Measurements from ENCODE around the gene PLEKHG7.
"Not testable (repeated sequence)": the region's sequence is repeated elsewhere in the genome, so short reads cannot be mapped to it uniquely, and the experiment has no call there.

The PLEKHG7 gene

GRCh38 chr12:92665496-92665895 lies 37.3 kb upstream of the PLEKHG7 start:
- Histone ChIP-seq H3K9me2 (ENCODE audit: low read depth, low read length) (no peaks in the 10 kb centered on the region), H2AFZ (ENCODE audit: low read length) (no peak overlapping the region), H3K4me1 (ENCODE audit: insufficient read depth, low read length, severe bottlenecking) (no peaks in the 10 kb centered on the region), H3K9ac (ENCODE audit: low read length) (no peak overlapping the region), H3F3A (ENCODE audit: insufficient read depth, low read length) (no peaks in the 10 kb centered on the region), H3K79me2 (ENCODE audit: insufficient read depth, low read length) (no peaks in the 10 kb centered on the region), H3K27me3 (ENCODE audit: insufficient read depth, low read length) (no peaks in the 10 kb centered on the region), H3K27ac (ENCODE audit: low read depth, low read length, poor library complexity, severe bottlenecking) (no peak overlapping the region), H3K4me2 (ENCODE audit: low read length) (no peak overlapping the region), H3K9me3 (ENCODE audit: low read length) (no peaks in the 10 kb centered on the region), H4K20me1 (ENCODE audit: insufficient read depth, low read length) (no peaks in the 10 kb centered on the region), H3K36me3 (ENCODE audit: insufficient read depth, low read length) (no peaks in the 10 kb centered on the region), H3K4me3 (ENCODE audit: low read depth, low read length, poor library complexity, severe bottlenecking) (no peak overlapping the region)
- no peak for TF ChIP-seq EZH2 (IDR thresholded peaks at IDR 0.05; ENCODE audit: borderline replicate concordance, low read length)
- TF ChIP-seq, protein P1, sequence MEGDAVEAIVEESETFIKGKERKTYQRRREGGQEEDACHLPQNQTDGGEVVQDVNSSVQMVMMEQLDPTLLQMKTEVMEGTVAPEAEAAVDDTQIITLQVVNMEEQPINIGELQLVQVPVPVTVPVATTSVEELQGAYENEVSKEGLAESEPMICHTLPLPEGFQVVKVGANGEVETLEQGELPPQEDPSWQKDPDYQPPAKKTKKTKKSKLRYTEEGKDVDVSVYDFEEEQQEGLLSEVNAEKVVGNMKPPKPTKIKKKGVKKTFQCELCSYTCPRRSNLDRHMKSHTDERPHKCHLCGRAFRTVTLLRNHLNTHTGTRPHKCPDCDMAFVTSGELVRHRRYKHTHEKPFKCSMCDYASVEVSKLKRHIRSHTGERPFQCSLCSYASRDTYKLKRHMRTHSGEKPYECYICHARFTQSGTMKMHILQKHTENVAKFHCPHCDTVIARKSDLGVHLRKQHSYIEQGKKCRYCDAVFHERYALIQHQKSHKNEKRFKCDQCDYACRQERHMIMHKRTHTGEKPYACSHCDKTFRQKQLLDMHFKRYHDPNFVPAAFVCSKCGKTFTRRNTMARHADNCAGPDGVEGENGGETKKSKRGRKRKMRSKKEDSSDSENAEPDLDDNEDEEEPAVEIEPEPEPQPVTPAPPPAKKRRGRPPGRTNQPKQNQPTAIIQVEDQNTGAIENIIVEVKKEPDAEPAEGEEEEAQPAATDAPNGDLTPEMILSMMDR (IDR thresholded peaks at IDR 0.05; ENCODE audit: low read length) = no peak

DNA sequence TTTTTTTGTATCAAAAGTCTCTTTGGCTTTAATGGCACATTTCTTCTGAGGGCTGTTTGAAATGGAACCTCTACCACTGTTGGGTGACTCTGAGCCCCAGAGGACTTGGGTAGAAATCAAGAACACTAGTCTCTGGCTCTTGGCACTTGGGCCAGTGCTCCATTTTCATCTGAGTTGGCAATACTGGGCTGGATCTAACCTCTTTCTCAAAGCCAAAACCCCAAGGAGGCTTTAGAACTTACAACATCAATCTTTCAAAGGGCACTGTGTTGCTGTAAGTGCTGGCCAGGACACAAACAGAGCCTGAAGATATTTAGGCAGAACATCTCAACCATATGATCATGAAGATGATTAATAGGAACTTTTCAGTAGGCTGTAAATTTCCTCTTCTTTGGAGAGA lies 34.0 kb upstream of the PLEKHG7 start:
- Histone ChIP-seq H3K27ac (ENCODE audit: low read depth, low read length, poor library complexity, severe bottlenecking) (no peak overlapping the region), H3K79me2 (ENCODE audit: insufficient read depth, low read length) (no peaks in the 10 kb centered on the region), H3K9ac (ENCODE audit: low read length) (no peak overlapping the region), H4K20me1 (ENCODE audit: insufficient read depth, low read length) (no peaks in the 10 kb centered on the region), H3K9me2 (ENCODE audit: low read depth, low read length) (no peaks in the 10 kb centered on the region), H2AFZ (ENCODE audit: low read length) (no peak overlapping the region), H3K4me1 (ENCODE audit: insufficient read depth, low read length, severe bottlenecking) (no peaks in the 10 kb centered on the region), H3K4me2 (ENCODE audit: low read length) (no peak overlapping the region), H3K27me3 (ENCODE audit: insufficient read depth, low read length) (no peaks in the 10 kb centered on the region), H3K9me3 (ENCODE audit: low read length) (no peaks in the 10 kb centered on the region), H3F3A (ENCODE audit: insufficient read depth, low read length) (no peaks in the 10 kb centered on the region), H3K36me3 (ENCODE audit: insufficient read depth, low read length) (no peaks in the 10 kb centered on the region), H3K4me3 (ENCODE audit: low read depth, low read length, poor library complexity, severe bottlenecking) (no peak overlapping the region)
- TF ChIP-seq EZH2 (IDR thresholded peaks at IDR 0.05; ENCODE audit: borderline replicate concordance, low read length) = no peak
- TF ChIP-seq, protein P1 (IDR thresholded peaks at IDR 0.05; ENCODE audit: low read length) = no peak

- H3K4me2 ChIP-seq (ENCODE audit: low read length); H2AFZ ChIP-seq (ENCODE audit: low read length); H3K79me2 ChIP-seq (ENCODE audit: insufficient read depth, low read length); H3K9me3 ChIP-seq (ENCODE audit: low read length); H3K27me3 ChIP-seq (ENCODE audit: insufficient read depth, low read length); H3K9me2 ChIP-seq (ENCODE audit: low read depth, low read length); H3K9ac ChIP-seq (ENCODE audit: low read length); H3K27ac ChIP-seq (ENCODE audit: low read depth, low read length, poor library complexity, severe bottlenecking); H3K4me3 ChIP-seq (ENCODE audit: low read depth, low read length, poor library complexity, severe bottlenecking); H3K36me3 ChIP-seq (ENCODE audit: insufficient read depth, low read length); H3F3A ChIP-seq (ENCODE audit: insufficient read depth, low read length); H3K4me1 ChIP-seq (ENCODE audit: insufficient read depth, low read length, severe bottlenecking); H4K20me1 ChIP-seq (ENCODE audit: insufficient read depth, low read length): not testable (repeated sequence)
Measured at GRCh38 chr12:92671524-92671923, 31.3 kb upstream of the PLEKHG7 start.

DNA sequence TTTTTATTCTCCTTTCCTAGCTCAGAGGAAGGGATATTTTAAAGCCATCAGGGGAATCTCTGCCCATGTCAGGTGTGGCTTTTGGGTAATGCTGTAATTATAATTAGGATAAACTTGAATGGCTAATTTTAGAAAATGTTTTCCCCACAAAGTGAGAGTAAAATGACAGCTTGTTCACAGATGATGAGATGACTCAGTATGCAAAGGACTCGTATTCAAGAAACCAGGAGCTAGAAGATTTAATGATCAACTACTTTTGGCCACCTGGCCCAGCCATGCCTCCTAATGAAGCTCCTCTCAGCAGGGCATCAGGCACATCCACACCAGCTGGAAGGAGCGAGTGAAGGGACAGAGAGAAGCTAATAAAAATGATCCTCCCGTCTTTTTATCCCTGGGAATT lies 29.0 kb upstream of the PLEKHG7 start:
- H3K4me2 ChIP-seq (ENCODE audit: low read length) = no peak overlapping the region
- H2AFZ ChIP-seq (ENCODE audit: low read length) = no peak overlapping the region

More for the DNA sequence above, 29.0 kb upstream of the PLEKHG7 start:
- Histone ChIP-seq H3K9ac (ENCODE audit: low read length) (no peak overlapping the region), H3K4me3 (ENCODE audit: low read depth, low read length, poor library complexity, severe bottlenecking) (no peak overlapping the region), H4K20me1 (ENCODE audit: insufficient read depth, low read length) (no peaks in the 10 kb centered on the region), H3K4me1 (ENCODE audit: insufficient read depth, low read length, severe bottlenecking) (no peaks in the 10 kb centered on the region), H3K27ac (ENCODE audit: low read depth, low read length, poor library complexity, severe bottlenecking) (no peak overlapping the region), H3K9me2 (ENCODE audit: low read depth, low read length) (no peaks in the 10 kb centered on the region), H3K79me2 (ENCODE audit: insufficient read depth, low read length) (no peaks in the 10 kb centered on the region), H3K36me3 (ENCODE audit: insufficient read depth, low read length) (no peaks in the 10 kb centered on the region), H3F3A (ENCODE audit: insufficient read depth, low read length) (no peaks in the 10 kb centered on the region), H3K27me3 (ENCODE audit: insufficient read depth, low read length) (no peaks in the 10 kb centered on the region), H3K9me3 (ENCODE audit: low read length) (no peaks in the 10 kb centered on the region)
- TF ChIP-seq EZH2 (IDR thresholded peaks at IDR 0.05; ENCODE audit: borderline replicate concordance, low read length) = no peak
- TF ChIP-seq, protein P1 (IDR thresholded peaks at IDR 0.05; ENCODE audit: low read length) = no peak

Measured in OCI-LY1 (cell line).